Measurements from ENCODE around the gene KPNA3. TPM values are rescaled to one million over a fixed set of nuclear protein-coding genes. Genes with fewer than 3 reads are reported as not detected.

Gene KPNA3
- total RNA-seq = 5.9 TPM

GRCh38 chr13:49792550-49793324 is at the start of gene KPNA3:
KPNA3 (minus strand) TSS chr13:49792682; CDS start chr13:49792506, 176 bp downstream.
- peak; percentile 87 to 97 for DNase-seq (ENCODE audit: low spot score in 2 of 2)
- Histone ChIP-seq H3K4me1 (peaks cover 0 to 12% of the 10 kb centered on the region in 2 donors), H3K4me3 (peak within 1 kb of the TSS; percentile 81 to 100), H3K27ac (peak within 1 kb of the TSS; percentile 90 to 99), H3K27me3 (no peaks in the 10 kb centered on the region), H3K36me3 (no peaks in the 10 kb centered on the region), H3K9me3 (no peaks in the 10 kb centered on the region)
- intact Hi-C loops (cut with DNase I) = loop anchor here (1.0 to 5.0 kb wide), 7 partner anchors 101 to 1660 kb away; partner anchors contain the start of genes CAB39L, EBPL, INTS6 and SETDB2
- TF ChIP-seq CTCF (IDR thresholded peaks at IDR 0.05) = peak in 2 of 3 experiments; percentile 11 to 16

GRCh38 chr13:49841964-49842363 is 49.5 kb upstream of the KPNA3 start:
- intact Hi-C loops (cut with DNase I) = no loop called here
- Histone ChIP-seq H3K9me3 (no peaks in the 10 kb centered on the region), H3K27ac (no peak overlapping the region), H3K4me3 (no peak overlapping the region), H3K4me1 (no peaks in the 10 kb centered on the region), H3K36me3 (no peaks in the 10 kb centered on the region), H3K27me3 (no peaks in the 10 kb centered on the region)
- TF ChIP-seq CTCF (IDR thresholded peaks at IDR 0.05) = no peak
- no peak for DNase-seq (ENCODE audit: low spot score in 2 of 2)

- no peaks in the 10 kb centered on the region for H3K4me1 ChIP-seq
- no peaks in the 10 kb centered on the region for H3K36me3 ChIP-seq
- no peak for TF ChIP-seq CTCF (IDR thresholded peaks at IDR 0.05)
- H3K27me3 ChIP-seq = no peaks in the 10 kb centered on the region
- intact Hi-C loops (cut with DNase I) = no loop called here
- H3K4me3 ChIP-seq = no peak overlapping the region
- no peaks in the 10 kb centered on the region for H3K9me3 ChIP-seq
- DNase-seq (ENCODE audit: low spot score in 2 of 2) = no peak
- no peak overlapping the region for H3K27ac ChIP-seq
Measured at GRCh38 chr13:49840675-49841074, 48.2 kb upstream of the KPNA3 start.

- no peaks in the 10 kb centered on the region for H3K27me3 ChIP-seq
Measured at GRCh38 chr13:49840266-49840665, 47.8 kb upstream of the KPNA3 start.

GRCh38 chr13:49838989-49839388 is 46.5 kb upstream of the KPNA3 start:
- no peak overlapping the region for H3K4me3 ChIP-seq
- no peaks in the 10 kb centered on the region for H3K36me3 ChIP-seq
- no peak overlapping the region for H3K27ac ChIP-seq
- H3K4me1 ChIP-seq = no peaks in the 10 kb centered on the region
- no peaks in the 10 kb centered on the region for H3K9me3 ChIP-seq
- intact Hi-C loops (cut with DNase I) = no loop called here
- no peak for TF ChIP-seq CTCF (IDR thresholded peaks at IDR 0.05)
- no peak for DNase-seq (ENCODE audit: low spot score in 2 of 2)
- no peaks in the 10 kb centered on the region for H3K27me3 ChIP-seq

More at GRCh38 chr13:49840266-49840665, 47.8 kb upstream of the KPNA3 start:
- Histone ChIP-seq H3K4me1 (no peaks in the 10 kb centered on the region), H3K36me3 (no peaks in the 10 kb centered on the region), H3K9me3 (no peaks in the 10 kb centered on the region), H3K27ac (no peak overlapping the region), H3K4me3 (no peak overlapping the region)
- intact Hi-C loops (cut with DNase I) = no loop called here
- no peak for DNase-seq (ENCODE audit: low spot score in 2 of 2)
- no peak for TF ChIP-seq CTCF (IDR thresholded peaks at IDR 0.05)
